ENCODE results near the gene SSR4. TPM values are rescaled to one million over a fixed set of nuclear protein-coding genes. Genes with fewer than 3 reads are reported as not detected.

The SSR4 gene
- total RNA-seq, 1 experiment from 2014 or later = 360 TPM

GRCh38 chrX:153845195-153845594, 50.7 kb downstream of the SSR4 start:
- H3K36me3 Mint-ChIP-seq (ENCODE audit: insufficient read depth, unreplicated experiment) = no peaks in the 10 kb centered on the region
- no peak overlapping the region for H3K27ac Mint-ChIP-seq (ENCODE audit: unreplicated experiment)
- H3K27me3 Mint-ChIP-seq (ENCODE audit: unreplicated experiment) = peaks cover 51% of the 10 kb centered on the region
- no TSS peak for BruUV-seq (replicated peaks)
- no peaks in the 10 kb centered on the region for H3K9me3 Mint-ChIP-seq (ENCODE audit: low read depth, unreplicated experiment)
- no peak for DNase-seq
- CTCF ChIA-PET = no interaction called here
- TF ChIP-seq CTCF (IDR thresholded peaks at IDR 0.05; ENCODE audit: unreplicated experiment) = no peak
- H3K4me3 Mint-ChIP-seq (ENCODE audit: low read depth, unreplicated experiment) = no peak overlapping the region
- intact Hi-C loops (cut with micrococcal nuclease; ENCODE audit: unreplicated experiment) = no loop called here
- no peaks in the 10 kb centered on the region for H3K4me1 Mint-ChIP-seq (ENCODE audit: low read depth, unreplicated experiment)

- TF ChIP-seq CTCF (IDR thresholded peaks at IDR 0.05; ENCODE audit: unreplicated experiment) = no peak
- H3K9me3 Mint-ChIP-seq (ENCODE audit: low read depth, unreplicated experiment) = no peaks in the 10 kb centered on the region
Measured at GRCh38 chrX:153845842-153846241, 51.4 kb downstream of the SSR4 start.

More at GRCh38 chrX:153845842-153846241, 51.4 kb downstream of the SSR4 start:
- intact Hi-C loops (cut with micrococcal nuclease; ENCODE audit: unreplicated experiment) = no loop called here
- BruUV-seq (replicated peaks) = no TSS peak
- H3K36me3 Mint-ChIP-seq (ENCODE audit: insufficient read depth, unreplicated experiment) = no peaks in the 10 kb centered on the region
- H3K27me3 Mint-ChIP-seq (ENCODE audit: unreplicated experiment) = peaks cover 52% of the 10 kb centered on the region
- no peaks in the 10 kb centered on the region for H3K4me1 Mint-ChIP-seq (ENCODE audit: low read depth, unreplicated experiment)
- CTCF ChIA-PET = no interaction called here
- H3K4me3 Mint-ChIP-seq (ENCODE audit: low read depth, unreplicated experiment) = no peak overlapping the region
- DNase-seq = no peak
- no peak overlapping the region for H3K27ac Mint-ChIP-seq (ENCODE audit: unreplicated experiment)

Other genes starting within 250 kb of the SSR4 start
- gene CCNQ, start 195.5 kb upstream of the SSR4 start, total RNA-seq (2022) = 17.8 and 18.9 TPM in 2 replicates
- 0.19 and 0.27 TPM in 2 replicates for gene DUSP9, start 147.5 kb upstream of the SSR4 start, total RNA-seq (2022)
- gene PNCK, start 120.9 kb upstream of the SSR4 start, total RNA-seq (2022) = 1.1 TPM in 1 of 2 replicates, not detected in the other
- 24.6 and 27.4 TPM in 2 replicates for gene SLC6A8, start 106.7 kb upstream of the SSR4 start, total RNA-seq (2022)
- gene BCAP31, start 70.3 kb upstream of the SSR4 start, total RNA-seq (2022) = 371 and 407 TPM in 2 replicates
- gene ABCD1, start 69.8 kb upstream of the SSR4 start, total RNA-seq (2022) = 14.4 and 22.8 TPM in 2 replicates
- gene PLXNB3, start 30.4 kb upstream of the SSR4 start, total RNA-seq (2022) = 37.5 and 49.2 TPM in 2 replicates
- gene SRPK3, start 13.6 kb upstream of the SSR4 start, total RNA-seq (2022) = 0.14 and 0.29 TPM in 2 replicates
- 64.5 and 71.2 TPM in 2 replicates for gene IDH3G, start 293 bp upstream of the SSR4 start, total RNA-seq (2022)
- 0.59 and 0.76 TPM in 2 replicates for gene PDZD4, start 35.9 kb downstream of the SSR4 start, total RNA-seq (2022)
- gene L1CAM, start 91.5 kb downstream of the SSR4 start, total RNA-seq (2022) = 14.2 and 16.1 TPM in 2 replicates
- gene AVPR2, start 110.0 kb downstream of the SSR4 start, total RNA-seq (2022) = not detected in 2 replicates
- gene ARHGAP4, start 131.6 kb downstream of the SSR4 start, total RNA-seq (2022) = 2.6 and 3.8 TPM in 2 replicates
- 132 and 139 TPM in 2 replicates for gene NAA10, start 140.4 kb downstream of the SSR4 start, total RNA-seq (2022)
- gene RENBP, start 150.0 kb downstream of the SSR4 start, total RNA-seq (2022) = 0.80 and 1.6 TPM in 2 replicates
- 76.0 and 77.7 TPM in 2 replicates for gene HCFC1, start 177.2 kb downstream of the SSR4 start, total RNA-seq (2022)
- gene TMEM187, start 178.1 kb downstream of the SSR4 start, total RNA-seq (2022) = 9.4 and 9.9 TPM in 2 replicates
- gene IRAK1, start 225.2 kb downstream of the SSR4 start, total RNA-seq (2022) = 194 and 208 TPM in 2 replicates

Measured in Calu3 (cell line).